ENCODE results near the gene ADGRF4. TPM values are rescaled to one million over a fixed set of nuclear protein-coding genes. Genes with fewer than 3 reads are reported as not detected.
"Not testable (repeated sequence)": the region's sequence is repeated elsewhere in the genome, so short reads cannot be mapped to it uniquely, and the experiment has no call there.

The ADGRF4 gene
- total RNA-seq, 1 donor from 2014 or later, result 2.6 TPM

GRCh38 chr6:47737406-47737805 lies 39.0 kb downstream of the ADGRF4 start:
- no peak overlapping the region for H3K27ac Mint-ChIP-seq
- no peak for TF ChIP-seq CTCF (IDR thresholded peaks at IDR 0.05; ENCODE audit: unreplicated experiment)
- no peaks in the 10 kb centered on the region for H3K36me3 Mint-ChIP-seq (ENCODE audit: insufficient read depth)
- no peak for DNase-seq (ENCODE audit: low spot score, unreplicated experiment)
- no peaks in the 10 kb centered on the region for H3K9me3 Mint-ChIP-seq (ENCODE audit: low read depth)
- H3K27me3 Mint-ChIP-seq, result no peaks in the 10 kb centered on the region
- H3K4me3 Mint-ChIP-seq (ENCODE audit: low read depth), result no peak overlapping the region
- no peaks in the 10 kb centered on the region for H3K4me1 Mint-ChIP-seq (ENCODE audit: low read depth)

GRCh38 chr6:47740714-47741113 lies 42.3 kb downstream of the ADGRF4 start:
- no peak for TF ChIP-seq CTCF (IDR thresholded peaks at IDR 0.05; ENCODE audit: unreplicated experiment)
- no peaks in the 10 kb centered on the region for H3K4me1 Mint-ChIP-seq (ENCODE audit: low read depth)
- no peaks in the 10 kb centered on the region for H3K36me3 Mint-ChIP-seq (ENCODE audit: insufficient read depth)
- no peak overlapping the region for H3K27ac Mint-ChIP-seq
- no peak for DNase-seq (ENCODE audit: low spot score, unreplicated experiment)
- H3K4me3 Mint-ChIP-seq (ENCODE audit: low read depth), result no peak overlapping the region
- no peaks in the 10 kb centered on the region for H3K27me3 Mint-ChIP-seq
- no peaks in the 10 kb centered on the region for H3K9me3 Mint-ChIP-seq (ENCODE audit: low read depth)

GRCh38 chr6:47741807-47742206 lies 43.4 kb downstream of the ADGRF4 start:
- H3K27ac Mint-ChIP-seq, result no peak overlapping the region
- no peak overlapping the region for H3K4me3 Mint-ChIP-seq (ENCODE audit: low read depth)
- TF ChIP-seq CTCF (IDR thresholded peaks at IDR 0.05; ENCODE audit: unreplicated experiment), result no peak
- DNase-seq (ENCODE audit: low spot score, unreplicated experiment), result no peak
- no peaks in the 10 kb centered on the region for H3K27me3 Mint-ChIP-seq
- H3K9me3 Mint-ChIP-seq (ENCODE audit: low read depth), result peaks cover 3% of the 10 kb centered on the region
- H3K36me3 Mint-ChIP-seq (ENCODE audit: insufficient read depth), result no peaks in the 10 kb centered on the region
- no peaks in the 10 kb centered on the region for H3K4me1 Mint-ChIP-seq (ENCODE audit: low read depth)

GRCh38 chr6:47743744-47744143 lies 45.4 kb downstream of the ADGRF4 start:
- Mint-ChIP-seq H3K4me3 (ENCODE audit: low read depth) (no peak overlapping the region), H3K27me3 (no peaks in the 10 kb centered on the region), H3K9me3 (ENCODE audit: low read depth) (peaks cover 3% of the 10 kb centered on the region), H3K4me1 (ENCODE audit: low read depth) (no peaks in the 10 kb centered on the region), H3K36me3 (ENCODE audit: insufficient read depth) (no peaks in the 10 kb centered on the region), H3K27ac (no peak overlapping the region)
- DNase-seq (ENCODE audit: low spot score, unreplicated experiment), result no peak
- TF ChIP-seq CTCF (IDR thresholded peaks at IDR 0.05; ENCODE audit: unreplicated experiment), result no peak

GRCh38 chr6:47745269-47745668 lies 46.9 kb downstream of the ADGRF4 start:
- H3K4me1 Mint-ChIP-seq (ENCODE audit: low read depth); H3K27ac Mint-ChIP-seq; DNase-seq (ENCODE audit: low spot score, unreplicated experiment); H3K4me3 Mint-ChIP-seq (ENCODE audit: low read depth); H3K36me3 Mint-ChIP-seq (ENCODE audit: insufficient read depth); H3K27me3 Mint-ChIP-seq; H3K9me3 Mint-ChIP-seq (ENCODE audit: low read depth): not testable (repeated sequence)

- Mint-ChIP-seq H3K9me3 (ENCODE audit: low read depth) (peaks cover 11% of the 10 kb centered on the region), H3K27me3 (no peaks in the 10 kb centered on the region), H3K27ac (no peak overlapping the region), H3K4me1 (ENCODE audit: low read depth) (no peaks in the 10 kb centered on the region), H3K36me3 (ENCODE audit: insufficient read depth) (peaks cover 1% of the 10 kb centered on the region), H3K4me3 (ENCODE audit: low read depth) (no peak overlapping the region)
- no peak for TF ChIP-seq CTCF (IDR thresholded peaks at IDR 0.05; ENCODE audit: unreplicated experiment)
- no peak for DNase-seq (ENCODE audit: low spot score, unreplicated experiment)
Measured at GRCh38 chr6:47749757-47750156, 51.4 kb downstream of the ADGRF4 start.

Data from progenitor cell of endocrine pancreas (in vitro differentiated cells).